Choroid plexus epithelial cell (primary cell): ENCODE measurements around the gene ENPP4.
"Not testable (repeated sequence)": the region's sequence is repeated elsewhere in the genome, so short reads cannot be mapped to it uniquely, and the experiment has no call there.

Source experiments
- DNase-seq: peaks from one replicate; pipeline ENCODE4 v3.0.0-alpha.2; 2010; ENCODE audit warnings: low read depth
- H3K4me3 ChIP-seq: 2 replicates; pipeline ENCODE4 v1.5.1; 2011; ENCODE audit warnings: low read depth, mild to moderate bottlenecking, control low read depth, low read length, moderate library complexity
- CTCF ChIP-seq: conservative IDR thresholded peaks from 2 replicates; pipeline ENCODE4 v1.5.1; 2011; ENCODE audit warnings: low read depth, mild to moderate bottlenecking, control low read depth, inconsistent platforms, low read length, moderate library complexity

Gene ENPP4

GRCh38 chr6:46115634-46116033 lies 14.2 kb upstream of the ENPP4 start:
- no peak for TF ChIP-seq CTCF
- H3K4me3 ChIP-seq, result no peak overlapping the region
- no peak for DNase-seq

- no peak overlapping the region for H3K4me3 ChIP-seq
- no peak for DNase-seq
- no peak for TF ChIP-seq CTCF
These were observed 13.5 kb upstream of the ENPP4 start for GRCh38 chr6:46116289-46116688.

- DNase-seq, result no peak
- no peak for TF ChIP-seq CTCF
- no peak overlapping the region for H3K4me3 ChIP-seq
These were observed 11.6 kb upstream of the ENPP4 start for GRCh38 chr6:46118157-46118556.

- no peak for DNase-seq
- no peak for TF ChIP-seq CTCF
- no peak overlapping the region for H3K4me3 ChIP-seq
These were observed 11.0 kb upstream of the ENPP4 start for GRCh38 chr6:46118836-46119235.

GRCh38 chr6:46119679-46120078 lies 10.1 kb upstream of the ENPP4 start:
- DNase-seq, H3K4me3 ChIP-seq: not testable (repeated sequence)

GRCh38 chr6:46128476-46128875 lies 1.3 kb upstream of the ENPP4 start:
- TF ChIP-seq CTCF, result no peak
- H3K4me3 ChIP-seq, result no peak overlapping the region
- no peak for DNase-seq

GRCh38 chr6:46129291-46129628 lies 529 bp upstream of the ENPP4 start:
- H3K4me3 ChIP-seq, result peak overlapping the region; percentile 46
- no peak for DNase-seq
- no peak for TF ChIP-seq CTCF

GRCh38 chr6:46130666-46131065 lies 877 bp downstream of the ENPP4 start:
- TF ChIP-seq CTCF, result no peak
- no peak for DNase-seq
- no peak overlapping the region for H3K4me3 ChIP-seq

- H3K4me3 ChIP-seq, DNase-seq: not testable (repeated sequence)
These were observed 1.5 kb downstream of the ENPP4 start for GRCh38 chr6:46131291-46131690.
